MG63 (cell line): ENCODE measurements around the gene HMGCS1. TPM values are rescaled to one million over a fixed set of nuclear protein-coding genes. Genes with fewer than 3 reads are reported as not detected.
"Not testable (repeated sequence)": the region's sequence is repeated elsewhere in the genome, so short reads cannot be mapped to it uniquely, and the experiment has no call there.

ENCODE experiments used
- DNase-seq: peaks from one replicate; pipeline ENCODE4 v3.0.0-alpha.2; 2020
- H3K27me3 ChIP-seq: fragments of 250-450 bp; sonication (Bioruptor Pico); 2 replicates; pipeline ENCODE4 v1.5.1; 2020; ENCODE audit warnings: mild to moderate bottlenecking, moderate library complexity
- H3K36me3 ChIP-seq: fragments of 250-450 bp; sonication (Bioruptor Pico); 2 replicates; pipeline ENCODE4 v1.5.1; 2020; ENCODE audit warnings: mild to moderate bottlenecking, moderate library complexity
- H3K4me3 ChIP-seq: fragments of 250-450 bp; sonication (Bioruptor Pico); 2 replicates; pipeline ENCODE4 v1.5.1; 2020; ENCODE audit warnings: mild to moderate bottlenecking, moderate library complexity
- H3K9me3 ChIP-seq: fragments of 250-450 bp; sonication (Bioruptor Pico); 2 replicates; pipeline ENCODE4 v1.5.1; 2020; ENCODE audit warnings: mild to moderate bottlenecking, moderate library complexity
- total RNA-seq: library from RNA; depleted of rRNA; stranded (reverse); fragments of >200 nt; shearing (Covaris generic); gene quantifications from 2 replicates; pipeline ENCODE4 v1.2.3, GENCODE V29; 2014; ENCODE audit warnings: low replicate concordance; rRNA removed

Gene HMGCS1
- 19.5 and 22.1 TPM in 2 replicates for total RNA-seq

DNA sequence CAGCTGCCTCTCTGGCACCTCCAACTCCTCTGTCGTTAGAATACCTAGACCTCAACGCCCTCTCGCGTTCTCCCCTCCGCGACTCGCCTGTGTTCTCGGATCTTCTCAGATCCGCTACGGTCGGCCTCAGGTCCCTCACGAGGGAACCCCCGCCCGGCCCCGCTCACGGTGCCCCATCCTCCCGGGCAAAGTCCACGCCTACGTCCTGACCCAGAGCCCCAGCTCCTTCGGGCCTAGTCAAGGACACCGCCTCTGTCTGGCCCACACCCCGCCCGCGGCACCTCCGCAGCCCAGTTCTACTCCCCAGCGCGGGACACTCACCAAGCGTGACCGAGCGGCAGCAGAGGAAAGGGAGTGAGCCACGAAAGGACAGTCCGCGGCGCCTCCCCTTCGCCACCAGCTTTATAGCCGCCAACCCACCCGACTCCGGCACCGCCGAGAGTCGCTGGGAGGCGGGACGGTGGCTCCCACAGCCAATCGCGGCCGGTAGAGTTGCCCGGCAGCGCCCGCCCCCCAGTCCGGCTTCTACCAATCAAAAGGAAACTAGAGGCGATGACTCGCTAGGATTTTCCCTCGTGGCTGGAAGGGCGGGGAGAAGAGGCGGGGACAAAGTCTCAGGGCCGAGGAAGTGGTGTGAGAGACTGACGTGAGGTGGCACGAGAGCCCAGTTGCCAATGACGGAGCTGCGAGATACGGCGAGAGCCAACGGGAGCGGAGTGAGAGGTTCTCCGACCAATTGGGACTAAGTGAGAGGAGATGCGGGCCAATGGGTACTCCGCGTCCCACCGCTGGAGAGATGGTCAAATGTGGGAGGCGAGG, at the start of gene HMGCS1:
Gene HMGCS1, minus strand, starts transcription at position 378 of the 819 bp plus-strand sequence. CDS start 14,447 bp downstream, outside the sequence.
- DNase-seq, result peak; percentile 99
- no peaks in the 10 kb centered on the region for H3K27me3 ChIP-seq
- H3K36me3 ChIP-seq, result no peaks in the 10 kb centered on the region; the same call in 1 of the 2 replicates
- H3K9me3 ChIP-seq, result no peaks in the 10 kb centered on the region
- H3K4me3 ChIP-seq, result peak within 1 kb of the TSS; percentile 79

DNA sequence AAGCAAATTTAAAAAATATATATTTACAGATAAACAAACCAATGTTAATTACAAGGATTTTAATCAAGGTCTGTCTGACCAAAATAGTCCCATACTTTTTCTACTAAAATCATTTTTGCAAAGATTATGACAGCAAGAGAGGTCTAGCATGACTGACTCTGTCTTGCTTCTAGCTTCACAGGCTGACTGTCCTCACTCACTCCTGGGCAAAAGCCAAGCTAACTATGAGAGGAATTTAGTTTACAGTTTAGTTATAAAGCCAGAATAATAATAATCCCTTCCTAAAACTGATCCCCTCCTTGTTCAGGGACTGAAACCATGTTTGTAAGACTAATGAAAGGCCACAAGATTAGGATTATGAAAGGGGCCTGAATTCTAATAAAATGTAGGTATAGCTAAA, 45.5 kb upstream of the HMGCS1 start:
- H3K4me3 ChIP-seq, result no peak overlapping the region
- DNase-seq, result no peak
- H3K9me3 ChIP-seq, result 0 out of 2 replicates have a peak, but pooled peaks cover 2% of the 10 kb centered on the region

DNA sequence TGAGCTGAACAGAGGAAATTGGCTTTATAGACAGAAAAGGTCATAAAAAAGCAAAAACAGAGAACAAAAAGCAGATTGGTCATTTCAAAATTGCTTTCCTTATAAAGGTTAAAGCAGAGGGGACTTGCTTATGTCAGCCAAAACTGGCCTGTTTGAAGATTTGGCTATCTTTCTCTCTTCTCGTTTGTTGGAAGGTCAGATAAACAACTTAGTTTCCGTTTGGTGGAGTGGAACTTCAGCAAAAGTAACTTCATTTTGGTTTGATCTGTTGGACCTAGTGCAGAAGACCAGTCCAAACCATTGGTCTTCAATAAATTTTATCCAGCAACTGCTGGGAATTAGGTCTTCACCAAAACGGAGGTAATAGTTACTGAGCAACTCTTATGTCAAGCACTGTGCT, 45.1 kb upstream of the HMGCS1 start:
- Histone ChIP-seq H3K9me3 (0 out of 2 replicates have a peak, but pooled peaks cover 2% of the 10 kb centered on the region), H3K4me3 (no peak overlapping the region), H3K27me3 (no peaks in the 10 kb centered on the region), H3K36me3 (no peaks in the 10 kb centered on the region)
- no peak for DNase-seq

More for the DNA sequence above, 45.5 kb upstream of the HMGCS1 start:
- H3K36me3 ChIP-seq, result no peaks in the 10 kb centered on the region
- no peaks in the 10 kb centered on the region for H3K27me3 ChIP-seq

DNA sequence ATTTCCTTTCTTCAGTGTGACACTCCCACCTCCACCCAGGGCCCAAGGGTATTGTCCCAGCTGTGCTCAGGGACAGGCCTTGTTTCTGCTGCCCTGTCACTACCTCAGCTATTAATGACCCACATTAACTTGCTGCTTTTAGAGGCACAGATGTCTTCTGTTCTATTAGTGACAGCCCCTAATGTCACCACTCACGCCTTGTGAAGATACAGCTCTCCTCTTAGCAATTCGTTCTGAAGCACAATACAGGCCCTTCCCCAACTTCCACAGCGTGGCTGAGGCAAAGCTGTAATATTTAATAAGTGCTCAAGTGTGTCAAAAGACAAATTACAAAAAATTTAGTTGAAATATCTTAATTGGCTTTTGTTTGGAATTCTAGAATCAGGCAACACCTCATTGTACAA, 44.7 kb upstream of the HMGCS1 start:
- Histone ChIP-seq H3K4me3 (no peak overlapping the region), H3K9me3 (0 out of 2 replicates have a peak, but pooled peaks cover 2% of the 10 kb centered on the region)

DNA sequence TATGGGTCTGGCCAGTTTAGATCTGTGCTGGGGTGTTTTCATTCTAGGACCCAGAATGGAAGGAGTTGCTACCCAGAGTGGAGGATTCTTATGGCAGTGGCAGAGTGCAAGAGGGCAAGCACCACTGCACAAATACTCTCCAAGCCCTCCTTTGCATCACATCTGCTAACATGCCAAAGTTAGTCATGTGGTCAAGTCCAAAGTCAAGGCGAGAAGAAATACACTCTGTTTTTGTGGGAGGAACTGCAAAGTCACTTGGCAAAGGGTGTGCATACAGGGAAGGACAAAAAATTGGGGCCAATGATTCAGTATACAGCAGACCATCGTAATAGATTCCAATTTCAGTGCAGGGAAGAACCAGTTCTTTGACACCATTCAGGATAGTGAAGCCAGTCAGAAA, 43.9 kb upstream of the HMGCS1 start:
- DNase-seq, result no peak
- Histone ChIP-seq H3K9me3 (0 out of 2 replicates have a peak, but pooled peaks cover 2% of the 10 kb centered on the region), H3K4me3 (no peak overlapping the region), H3K36me3 (no peaks in the 10 kb centered on the region), H3K27me3 (no peaks in the 10 kb centered on the region)

More for the DNA sequence above, 44.7 kb upstream of the HMGCS1 start:
- no peak for DNase-seq
- Histone ChIP-seq H3K36me3 (no peaks in the 10 kb centered on the region), H3K27me3 (no peaks in the 10 kb centered on the region)

DNA sequence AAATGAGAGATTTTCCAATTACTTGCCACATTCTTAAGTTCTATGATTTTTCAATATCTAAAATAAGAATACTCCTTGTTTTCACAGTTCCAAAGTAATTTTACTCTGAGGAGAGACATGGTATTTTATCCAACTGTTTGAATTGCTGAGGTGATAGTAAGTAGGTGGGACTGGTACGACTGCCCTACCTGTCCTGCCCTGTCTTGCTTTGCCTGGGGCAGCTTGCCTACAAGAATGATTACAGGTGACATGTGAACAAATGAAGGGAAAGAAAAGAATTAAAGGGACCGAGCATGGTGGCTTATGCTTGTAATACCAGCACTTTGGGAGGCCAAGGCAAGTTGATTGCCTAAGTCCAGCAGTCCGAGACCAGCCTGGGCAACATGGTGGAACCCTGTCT, 41.6 kb upstream of the HMGCS1 start:
- Histone ChIP-seq H3K9me3 (0 out of 2 replicates have a peak, but pooled peaks cover 2% of the 10 kb centered on the region), H3K36me3 (no peaks in the 10 kb centered on the region), H3K27me3 (no peaks in the 10 kb centered on the region), H3K4me3 (no peak overlapping the region)
- no peak for DNase-seq

DNA sequence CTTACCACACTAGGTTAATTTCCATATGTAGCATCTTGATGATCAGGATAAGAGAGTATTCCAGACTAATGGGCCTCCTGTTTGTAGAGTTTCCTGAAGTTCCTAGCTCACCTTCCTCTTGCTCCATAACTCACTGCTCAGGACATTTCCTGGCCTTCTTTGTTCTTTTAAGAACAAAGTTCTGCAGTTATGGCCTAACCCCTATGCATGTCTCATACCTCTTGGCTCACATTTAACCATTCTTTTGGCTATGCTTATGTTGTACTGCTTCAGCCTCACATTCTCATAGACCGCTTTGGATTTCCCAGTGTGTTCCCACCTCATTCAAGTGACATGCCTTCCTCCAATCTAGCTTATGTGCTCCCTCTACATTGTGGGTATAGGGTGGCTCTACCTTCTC, 40.5 kb upstream of the HMGCS1 start:
- no peak overlapping the region for H3K4me3 ChIP-seq
- no peaks in the 10 kb centered on the region for H3K9me3 ChIP-seq
- no peaks in the 10 kb centered on the region for H3K27me3 ChIP-seq
- H3K36me3 ChIP-seq, result no peaks in the 10 kb centered on the region
- DNase-seq, result no peak

DNA sequence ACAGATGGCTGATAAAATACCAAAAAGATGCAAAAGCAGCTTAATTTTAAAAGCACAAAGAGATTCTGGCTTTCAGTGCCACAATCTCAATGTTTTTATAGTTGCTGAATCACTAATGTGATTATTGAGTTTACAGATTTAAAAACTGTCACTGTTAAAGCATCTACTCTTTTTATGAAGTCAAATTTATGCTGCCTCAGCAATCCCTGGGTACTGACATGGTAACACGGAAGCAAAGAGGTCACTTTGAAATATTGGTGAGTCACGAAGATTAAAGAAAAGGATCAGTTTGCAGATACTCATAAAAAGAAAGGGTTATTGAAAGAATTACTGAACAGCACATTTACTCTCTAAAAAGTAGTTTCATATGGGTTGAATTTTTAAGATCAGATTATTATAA, 39.7 kb upstream of the HMGCS1 start:
- Histone ChIP-seq H3K27me3 (no peaks in the 10 kb centered on the region), H3K9me3 (no peaks in the 10 kb centered on the region), H3K36me3 (no peaks in the 10 kb centered on the region), H3K4me3 (no peak overlapping the region)
- no peak for DNase-seq

DNA sequence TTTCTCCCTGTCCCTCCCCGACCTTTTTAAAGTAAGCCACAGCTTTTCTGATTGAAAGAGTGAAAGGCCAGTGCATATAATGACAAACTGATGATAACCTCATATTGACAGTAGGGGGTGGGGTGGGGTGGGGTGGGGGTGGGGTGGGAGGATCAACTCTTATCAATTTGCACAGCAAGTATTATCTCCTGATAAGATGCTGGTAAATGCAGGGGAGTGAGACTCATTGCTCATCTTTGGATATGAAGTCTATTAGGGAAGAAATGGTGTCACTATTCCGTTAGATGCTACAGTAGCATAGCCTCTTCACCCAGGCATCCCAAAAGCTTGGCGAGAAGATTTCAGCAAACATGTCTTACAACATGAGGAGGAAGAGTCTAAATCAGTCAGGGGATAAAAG, 38.9 kb upstream of the HMGCS1 start:
- H3K36me3 ChIP-seq, result no peaks in the 10 kb centered on the region
- no peak for DNase-seq
- no peaks in the 10 kb centered on the region for H3K27me3 ChIP-seq
- H3K9me3 ChIP-seq, result no peaks in the 10 kb centered on the region
- H3K4me3 ChIP-seq, result no peak overlapping the region

DNA sequence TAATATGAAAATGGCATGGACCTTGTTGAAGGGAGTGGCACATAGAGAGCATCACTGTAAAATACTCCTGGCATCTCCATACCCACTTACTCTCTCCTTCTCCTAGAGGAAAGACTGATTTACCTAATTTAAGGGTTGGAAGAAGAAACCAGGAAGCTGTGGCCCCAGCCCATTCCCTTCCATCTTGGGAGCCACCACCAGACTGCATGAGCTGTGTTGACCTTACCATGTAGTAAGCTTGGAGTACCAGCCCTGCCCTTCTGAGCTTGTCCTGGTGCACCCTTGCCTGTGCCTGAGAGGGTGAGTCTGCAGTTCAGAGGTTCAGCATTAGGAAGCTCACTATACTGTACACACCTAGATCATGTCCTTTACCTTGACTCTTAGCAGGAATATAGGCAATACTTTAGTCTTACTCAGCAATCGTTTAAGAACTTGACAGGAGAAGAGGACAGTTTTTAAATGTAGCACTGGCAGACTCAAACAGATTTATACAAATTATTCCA, 35.7 kb upstream of the HMGCS1 start:
- Histone ChIP-seq H3K9me3 (no peaks in the 10 kb centered on the region), H3K4me3 (no peak overlapping the region), H3K27me3 (no peaks in the 10 kb centered on the region), H3K36me3 (no peaks in the 10 kb centered on the region)
- DNase-seq, result no peak

DNA sequence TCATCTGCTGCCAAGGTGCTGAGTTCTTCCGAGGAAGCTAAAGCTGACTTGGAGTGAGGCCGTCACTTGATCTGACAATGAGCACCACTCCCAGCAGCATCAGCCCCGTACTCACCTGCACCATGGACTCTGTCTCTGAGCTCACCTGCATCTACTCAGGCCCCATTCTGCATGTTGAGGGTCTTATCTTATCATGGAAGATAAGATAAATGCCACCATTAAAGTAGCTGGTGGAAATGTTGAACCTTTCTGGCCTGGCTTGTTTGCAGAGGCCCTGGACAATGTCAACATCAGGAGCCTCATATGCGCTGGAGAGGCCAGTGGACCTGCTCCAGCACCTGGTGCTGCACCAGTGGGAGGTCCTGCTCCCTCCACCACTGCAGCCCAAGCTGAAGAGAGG, 35.0 kb upstream of the HMGCS1 start:
- Histone ChIP-seq H3K27me3 (no peaks in the 10 kb centered on the region), H3K4me3 (no peak overlapping the region), H3K36me3 (no peaks in the 10 kb centered on the region), H3K9me3 (no peaks in the 10 kb centered on the region)
- DNase-seq, result no peak

DNA sequence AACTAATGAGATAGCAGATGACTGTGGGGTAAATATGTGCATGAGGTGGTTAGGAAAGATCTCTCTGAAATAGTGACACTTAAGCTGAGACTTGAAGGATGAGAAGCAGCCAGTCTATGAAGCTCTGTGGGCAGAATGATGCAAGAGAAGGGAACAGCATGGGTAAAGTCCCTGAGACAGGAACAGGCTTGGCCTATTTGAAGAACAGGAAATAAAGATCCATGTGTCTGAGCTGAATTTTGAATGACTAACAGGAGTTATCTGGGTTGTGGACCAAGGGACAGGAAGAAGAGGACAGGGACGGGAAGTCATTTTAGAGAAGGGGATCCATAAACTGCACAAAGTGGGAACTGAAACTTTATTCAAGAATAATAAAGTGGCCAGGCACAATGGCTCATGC, 25.6 kb upstream of the HMGCS1 start:
- Histone ChIP-seq H3K4me3 (no peak overlapping the region), H3K36me3 (no peaks in the 10 kb centered on the region), H3K9me3 (peaks cover 4% of the 10 kb centered on the region; the same call in 1 of the 2 replicates), H3K27me3 (no peaks in the 10 kb centered on the region)
- no peak for DNase-seq

DNA sequence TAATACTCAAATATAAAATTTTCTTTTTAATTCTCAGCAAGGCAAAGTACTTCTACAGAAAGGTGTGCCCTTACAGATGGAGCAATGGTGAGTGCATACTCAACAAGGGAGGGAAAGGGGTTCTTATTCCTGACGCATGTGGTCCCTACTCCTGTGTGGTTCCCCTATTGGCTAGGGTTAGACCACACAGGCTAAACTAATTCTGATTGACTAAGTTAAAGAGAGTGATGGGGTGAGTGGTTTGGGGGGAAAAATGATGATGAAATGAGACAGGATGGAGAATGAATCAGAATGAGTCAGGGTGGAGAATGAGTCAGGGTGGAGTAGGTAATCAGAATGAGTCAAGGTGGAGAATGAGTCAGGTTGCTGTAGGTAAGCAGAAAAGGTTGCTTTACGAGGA, 22.9 kb upstream of the HMGCS1 start:
- no peaks in the 10 kb centered on the region for H3K36me3 ChIP-seq
- H3K9me3 ChIP-seq, result peaks cover 4% of the 10 kb centered on the region; the same call in 1 of the 2 replicates
- DNase-seq, result no peak
- no peak overlapping the region for H3K4me3 ChIP-seq
- no peaks in the 10 kb centered on the region; the same call in 1 of the 2 replicates for H3K27me3 ChIP-seq

DNA sequence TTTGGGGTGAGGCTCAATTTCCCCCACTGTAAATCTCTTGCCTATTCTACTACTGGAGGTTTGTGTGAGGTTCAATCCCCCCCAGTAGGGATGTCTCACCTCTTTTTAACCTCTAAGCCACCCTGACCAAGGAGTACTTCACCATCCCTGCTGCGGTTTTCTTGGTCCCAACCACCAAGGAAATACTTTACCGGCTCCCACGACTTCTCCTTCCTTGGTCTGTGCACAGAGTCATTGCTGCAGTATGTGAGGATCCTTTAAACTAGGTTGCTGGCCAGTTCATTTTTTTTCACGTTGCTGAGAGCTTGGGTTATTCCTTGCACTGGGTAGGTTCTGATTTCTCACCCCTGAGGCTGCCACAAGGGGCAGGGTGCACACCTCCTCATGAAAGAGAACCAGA, 22.5 kb upstream of the HMGCS1 start:
- peaks cover 4% of the 10 kb centered on the region; the same call in 1 of the 2 replicates for H3K9me3 ChIP-seq
- no peak for DNase-seq

DNA sequence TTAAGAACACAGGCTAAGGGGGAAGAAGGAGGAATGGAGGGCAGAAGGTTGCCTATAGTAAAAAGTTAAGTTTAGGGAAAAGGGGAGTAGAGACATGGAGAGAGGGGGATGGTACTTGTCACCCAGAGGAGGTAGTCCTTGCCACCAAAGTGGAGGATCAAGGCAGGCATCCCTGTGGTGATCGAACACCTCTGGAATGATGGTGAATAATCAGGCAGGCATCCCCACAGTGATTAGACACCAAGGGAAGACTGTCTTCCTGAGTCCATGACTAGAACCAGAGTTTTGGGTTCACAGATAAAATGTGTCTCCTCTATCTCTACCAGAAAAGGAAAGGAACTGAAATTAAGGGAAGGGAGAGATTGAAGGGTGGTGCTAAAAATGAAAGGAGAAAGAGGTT, 19.2 kb upstream of the HMGCS1 start:
- no peaks in the 10 kb centered on the region for H3K36me3 ChIP-seq
- no peaks in the 10 kb centered on the region; the same call in 1 of the 2 replicates for H3K27me3 ChIP-seq
- no peak overlapping the region for H3K4me3 ChIP-seq
- DNase-seq, result no peak
- H3K9me3 ChIP-seq, result peaks cover 4% of the 10 kb centered on the region; the same call in 1 of the 2 replicates

More for the DNA sequence above, 22.5 kb upstream of the HMGCS1 start:
- no peaks in the 10 kb centered on the region for H3K36me3 ChIP-seq
- H3K27me3 ChIP-seq, result no peaks in the 10 kb centered on the region; the same call in 1 of the 2 replicates
- H3K4me3 ChIP-seq, result no peak overlapping the region

DNA sequence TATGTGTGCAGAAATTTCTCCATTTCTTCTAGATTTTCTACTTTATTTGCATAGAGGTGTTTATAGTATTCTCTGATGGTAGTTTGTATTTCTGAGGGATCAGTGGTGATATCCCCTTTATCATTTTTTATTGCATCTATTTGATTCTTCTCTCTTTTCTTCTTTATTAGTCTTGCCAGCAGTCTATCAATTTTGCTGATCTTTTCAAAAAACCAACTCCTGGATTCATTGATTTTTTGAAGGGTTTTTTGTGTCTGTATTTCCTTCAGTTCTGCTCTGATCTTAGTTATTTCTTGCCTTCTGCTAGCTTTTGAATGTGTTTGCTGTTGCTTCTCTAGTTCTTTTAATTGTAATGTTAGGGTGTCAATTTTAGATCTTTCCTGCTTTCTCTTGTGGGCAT, 12.4 kb upstream of the HMGCS1 start:
- not testable (repeated sequence) for H3K9me3 ChIP-seq, DNase-seq, H3K27me3 ChIP-seq, H3K4me3 ChIP-seq, H3K36me3 ChIP-seq

DNA sequence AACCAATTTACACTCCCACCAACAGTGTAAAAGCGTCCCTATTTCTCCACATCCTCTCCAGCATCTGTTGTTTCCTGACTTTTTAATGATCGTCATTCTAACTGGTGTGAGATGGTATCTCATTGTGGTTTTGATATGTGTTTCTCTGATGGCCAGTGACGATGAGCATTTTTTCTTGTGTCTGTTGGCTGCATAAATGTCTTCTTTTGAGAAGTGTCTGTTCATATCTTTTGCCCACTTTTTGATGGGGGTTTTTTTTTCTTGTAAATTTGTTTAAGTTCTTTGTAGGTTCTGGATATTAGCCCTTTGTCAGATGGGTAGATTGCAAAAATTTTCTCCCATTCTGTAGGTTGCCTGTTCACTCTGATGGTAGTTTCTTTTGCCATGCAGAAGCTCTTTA, 10.3 kb upstream of the HMGCS1 start:
- not testable (repeated sequence) for DNase-seq, H3K27me3 ChIP-seq, H3K36me3 ChIP-seq, H3K9me3 ChIP-seq, H3K4me3 ChIP-seq

DNA sequence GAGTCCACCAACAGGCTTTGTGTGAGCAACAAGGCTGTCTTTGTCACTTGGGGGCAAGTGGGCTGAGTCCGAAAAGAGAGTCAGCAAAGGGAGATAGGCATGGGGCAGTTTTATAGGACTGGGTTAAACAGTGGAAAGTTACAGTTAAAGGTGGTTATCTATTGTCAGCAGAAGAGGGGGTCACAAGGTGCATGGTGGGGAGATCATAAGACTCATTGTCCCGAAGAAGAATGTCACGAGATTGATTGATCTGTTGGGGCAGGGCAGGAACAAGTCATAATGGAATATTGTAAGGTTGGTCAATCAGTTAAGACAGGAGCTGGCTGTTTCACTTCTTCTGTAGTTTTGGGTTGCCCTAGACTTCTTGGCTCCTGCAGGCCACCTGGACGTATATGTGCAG, 7.6 kb upstream of the HMGCS1 start:
- H3K9me3 ChIP-seq, result no peaks in the 10 kb centered on the region
- H3K36me3 ChIP-seq, result no peaks in the 10 kb centered on the region
- no peaks in the 10 kb centered on the region for H3K27me3 ChIP-seq
- no peak overlapping the region for H3K4me3 ChIP-seq
- no peak for DNase-seq
